ENCODE data around the gene TMEM53. TPM values are rescaled to one million over a fixed set of nuclear protein-coding genes. Genes with fewer than 3 reads are reported as not detected.
A peak's percentile ranks its signal among the peaks of the same experiment; 100 is the strongest.

The TMEM53 gene
- total RNA-seq, 1 donor from 2014 or later: 12.2 TPM

DNA sequence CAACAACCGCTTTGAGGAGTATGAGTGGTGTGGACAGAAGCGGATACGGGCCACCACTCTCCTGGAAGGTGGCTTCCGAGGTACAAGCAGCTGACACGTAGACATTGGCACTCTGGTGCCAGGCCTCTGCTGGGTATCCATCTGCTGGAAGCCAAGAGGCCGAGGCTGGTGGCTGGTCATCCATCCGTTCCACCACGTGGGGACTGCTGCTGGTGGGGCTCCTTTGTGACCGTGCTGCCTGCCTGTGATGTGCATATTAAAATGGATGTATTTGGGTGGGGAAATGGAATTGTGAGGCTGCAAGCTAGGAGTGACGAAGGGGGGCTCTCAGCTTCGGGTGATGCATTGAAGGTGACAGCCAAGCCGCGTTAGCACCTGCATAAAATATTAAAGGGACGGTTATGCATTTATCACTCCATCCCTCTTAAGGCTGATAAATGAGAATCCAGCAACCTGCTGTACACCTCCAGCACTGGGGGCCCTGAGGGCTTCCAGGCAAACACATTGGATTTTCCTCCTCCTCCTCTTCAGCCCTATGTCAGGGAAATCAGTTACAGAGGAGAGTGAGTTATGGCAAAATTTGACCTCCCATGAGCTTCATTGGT is 38.1 kb downstream of the TMEM53 start:
- no peak overlapping the region for H3K4me3 ChIP-seq (ENCODE audit: low read depth, low read length)
- H3K27me3 ChIP-seq (ENCODE audit: control insufficient read depth, insufficient read depth, low read length): no peaks in the 10 kb centered on the region
- H3K36me3 ChIP-seq (ENCODE audit: control insufficient read depth, insufficient read depth, low read length): peaks cover 1% of the 10 kb centered on the region
- DNase-seq (ENCODE audit: low read depth): no peak
- TF ChIP-seq CTCF (IDR thresholded peaks at IDR 0.05; ENCODE audit: insufficient read depth, low read length, poor library complexity, severe bottlenecking): no peak

- H3K36me3 ChIP-seq (ENCODE audit: control insufficient read depth, insufficient read depth, low read length): peaks cover 1% of the 10 kb centered on the region
Observed at GRCh38 chr1:44635439-44635838, 38.8 kb downstream of the TMEM53 start.

DNA sequence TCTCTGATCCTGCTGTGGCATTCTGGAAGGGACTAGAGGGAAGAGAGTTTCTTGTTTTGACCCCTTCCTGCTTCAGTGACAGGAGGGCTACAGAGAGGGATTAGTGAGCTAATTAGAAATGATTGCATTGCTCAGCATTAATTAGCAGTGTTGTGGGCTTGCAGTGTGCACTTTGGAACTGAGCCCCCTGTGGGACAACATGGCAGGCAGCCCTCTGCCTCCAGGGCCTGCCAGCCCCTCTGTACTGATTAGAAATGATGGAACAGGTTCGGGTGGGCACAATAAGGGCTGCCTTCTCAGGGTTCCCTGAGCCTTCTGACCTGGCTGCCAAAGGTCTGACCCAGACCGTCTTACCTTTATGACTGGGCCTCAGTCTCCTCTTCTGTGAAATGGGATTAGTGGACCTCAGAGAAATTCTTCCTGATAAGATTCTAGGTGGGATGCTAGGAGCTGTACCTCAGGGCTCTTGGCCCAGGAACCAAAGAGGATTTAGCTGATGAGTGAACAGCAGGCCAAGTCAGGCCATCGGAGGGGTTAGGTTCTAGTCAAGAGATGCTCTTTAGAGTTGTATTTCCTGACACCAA is 39.6 kb downstream of the TMEM53 start:
- Histone ChIP-seq H3K27me3 (ENCODE audit: control insufficient read depth, insufficient read depth, low read length) (no peaks in the 10 kb centered on the region), H3K36me3 (ENCODE audit: control insufficient read depth, insufficient read depth, low read length) (peaks cover 1% of the 10 kb centered on the region), H3K4me3 (ENCODE audit: low read depth, low read length) (no peak overlapping the region)
- DNase-seq (ENCODE audit: low read depth): no peak
- no peak for TF ChIP-seq CTCF (IDR thresholded peaks at IDR 0.05; ENCODE audit: insufficient read depth, low read length, poor library complexity, severe bottlenecking)

More at GRCh38 chr1:44635439-44635838, 38.8 kb downstream of the TMEM53 start:
- TF ChIP-seq CTCF (IDR thresholded peaks at IDR 0.05; ENCODE audit: insufficient read depth, low read length, poor library complexity, severe bottlenecking): no peak
- H3K27me3 ChIP-seq (ENCODE audit: control insufficient read depth, insufficient read depth, low read length): no peaks in the 10 kb centered on the region
- DNase-seq (ENCODE audit: low read depth): no peak
- no peak overlapping the region for H3K4me3 ChIP-seq (ENCODE audit: low read depth, low read length)

DNA sequence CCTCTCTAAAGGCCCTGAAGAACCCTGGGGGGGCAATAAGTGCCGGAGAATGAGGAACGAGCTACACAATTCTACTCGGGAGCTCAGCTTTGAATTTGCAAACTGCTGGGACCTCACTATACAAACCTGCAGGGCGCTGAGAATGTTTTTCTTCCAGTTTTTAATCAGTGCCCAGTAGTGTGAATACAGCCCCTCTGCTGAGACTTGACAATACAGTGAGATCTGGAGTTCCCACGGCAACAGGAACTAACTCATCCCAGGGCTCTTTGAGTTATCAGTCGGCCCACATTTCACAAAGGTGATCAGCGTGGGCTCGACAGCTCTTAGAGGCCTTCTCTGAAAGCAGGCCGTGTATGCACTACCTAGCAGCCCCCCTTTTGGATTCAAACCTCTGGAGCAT is 41.7 kb downstream of the TMEM53 start:
- H3K27me3 ChIP-seq (ENCODE audit: control insufficient read depth, insufficient read depth, low read length): no peaks in the 10 kb centered on the region
- no peak for TF ChIP-seq CTCF (IDR thresholded peaks at IDR 0.05; ENCODE audit: insufficient read depth, low read length, poor library complexity, severe bottlenecking)
- peaks cover 1% of the 10 kb centered on the region for H3K36me3 ChIP-seq (ENCODE audit: control insufficient read depth, insufficient read depth, low read length)
- H3K4me3 ChIP-seq (ENCODE audit: low read depth, low read length): peak overlapping the region; percentile 69
- DNase-seq (ENCODE audit: low read depth): no peak

DNA sequence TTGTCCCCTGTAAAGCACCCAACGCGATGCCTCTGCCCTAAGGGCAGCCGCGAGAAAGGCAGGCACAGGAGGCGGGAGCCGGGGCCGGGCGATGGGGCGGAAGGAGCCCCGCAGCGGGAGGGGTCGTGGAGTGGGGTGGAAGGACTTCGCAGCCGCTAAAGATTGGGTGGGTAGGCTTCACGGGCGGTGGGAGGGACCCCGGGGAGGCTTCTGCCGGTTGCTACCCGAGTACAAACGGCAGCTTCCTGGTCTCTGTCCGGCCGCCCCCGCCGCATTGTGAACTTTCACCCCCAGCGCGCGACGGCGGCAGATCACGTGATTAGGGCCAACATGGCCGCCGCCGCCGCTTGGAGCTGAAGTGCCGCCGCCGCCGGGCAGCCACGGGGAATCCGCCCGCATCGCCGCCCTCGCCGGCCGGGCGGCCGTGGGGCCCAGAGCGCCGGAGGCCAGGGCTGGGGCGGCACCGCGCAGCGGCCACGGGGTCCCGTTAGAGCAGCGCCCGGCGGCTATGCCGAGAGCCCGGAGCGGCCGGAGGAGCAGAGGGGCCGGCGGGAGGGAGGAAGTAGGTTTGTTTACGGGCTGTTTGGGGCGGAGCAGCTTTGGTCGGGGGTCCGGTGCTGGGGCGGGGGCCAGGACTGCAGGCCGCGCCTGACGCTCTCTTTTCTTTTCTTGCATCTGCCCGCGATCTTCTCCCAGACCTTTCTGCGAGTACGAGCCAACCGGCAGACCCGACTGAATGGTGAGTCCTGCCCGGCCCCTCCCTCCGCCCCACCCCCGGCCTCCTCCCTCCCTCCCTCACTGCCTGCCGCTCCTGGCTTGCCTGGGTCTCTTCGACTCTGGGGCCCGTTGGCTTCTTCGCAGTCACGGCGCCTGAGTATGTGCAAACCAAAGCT is 42.4 kb downstream of the TMEM53 start:
- Histone ChIP-seq H3K4me3 (ENCODE audit: low read depth, low read length) (peak overlapping the region; percentile 69), H3K27me3 (ENCODE audit: control insufficient read depth, insufficient read depth, low read length) (no peaks in the 10 kb centered on the region), H3K36me3 (ENCODE audit: control insufficient read depth, insufficient read depth, low read length) (peaks cover 1% of the 10 kb centered on the region)
- DNase-seq (ENCODE audit: low read depth): no peak
- no peak for TF ChIP-seq CTCF (IDR thresholded peaks at IDR 0.05; ENCODE audit: insufficient read depth, low read length, poor library complexity, severe bottlenecking)
